Glutamatergic neuron (in vitro differentiated cells): ENCODE data around the gene PYGB. TPM values are rescaled to one million over a fixed set of nuclear protein-coding genes. Genes with fewer than 3 reads are reported as not detected.

Source experiments
- DNase-seq: peaks from one replicate; pipeline ENCODE4 v3.0.0; 2022
- H3K27ac Mint-ChIP-seq: one replicate; pipeline ENCODE4 v1.8.0; 2020; ENCODE audit warnings: mild to moderate bottlenecking, mixed read lengths, inconsistent platforms; ENCODE audit not compliant: unreplicated experiment
- H3K27me3 Mint-ChIP-seq: one replicate; pipeline ENCODE4 v1.8.0; 2020; ENCODE audit warnings: mild to moderate bottlenecking, moderate library complexity, mixed read lengths, inconsistent platforms; ENCODE audit not compliant: unreplicated experiment
- H3K36me3 Mint-ChIP-seq: one replicate; pipeline ENCODE4 v1.8.0; 2020; ENCODE audit warnings: mild to moderate bottlenecking, mixed read lengths, inconsistent platforms; ENCODE audit not compliant: unreplicated experiment
- H3K4me1 Mint-ChIP-seq: one replicate; pipeline ENCODE4 v1.8.0; 2020; ENCODE audit warnings: mild to moderate bottlenecking, low read depth, mixed read lengths, inconsistent platforms; ENCODE audit not compliant: unreplicated experiment
- H3K4me3 Mint-ChIP-seq: one replicate; pipeline ENCODE4 v1.8.0; 2020; ENCODE audit warnings: mild to moderate bottlenecking, mixed read lengths, inconsistent platforms; ENCODE audit not compliant: unreplicated experiment
- H3K9me3 Mint-ChIP-seq: one replicate; pipeline ENCODE4 v1.8.0; 2020; ENCODE audit warnings: mild to moderate bottlenecking, moderate library complexity, mixed read lengths, inconsistent platforms; ENCODE audit not compliant: unreplicated experiment
- total RNA-seq: library from RNA; stranded (reverse); fragmentation: NEBNext Ultra II Directional; extraction: Animal tissue kit (Norgen Biotek cat#: 25700); gene quantifications from one replicate; pipeline ENCODE4 v1.2.1, GENCODE V29; 2021; ENCODE audit not compliant: unreplicated experiment
- TF ChIP-seq, protein P1 (sequence below): fragments of 200-600 bp; sonication (generic); IDR thresholded peaks from one replicate; pipeline ENCODE4 v1.5.0; 2021; ENCODE audit not compliant: partially characterized antibody, unreplicated experiment

PYGB gene
- total RNA-seq, 1 donor from 2014 or later, result 295 TPM

DNA sequence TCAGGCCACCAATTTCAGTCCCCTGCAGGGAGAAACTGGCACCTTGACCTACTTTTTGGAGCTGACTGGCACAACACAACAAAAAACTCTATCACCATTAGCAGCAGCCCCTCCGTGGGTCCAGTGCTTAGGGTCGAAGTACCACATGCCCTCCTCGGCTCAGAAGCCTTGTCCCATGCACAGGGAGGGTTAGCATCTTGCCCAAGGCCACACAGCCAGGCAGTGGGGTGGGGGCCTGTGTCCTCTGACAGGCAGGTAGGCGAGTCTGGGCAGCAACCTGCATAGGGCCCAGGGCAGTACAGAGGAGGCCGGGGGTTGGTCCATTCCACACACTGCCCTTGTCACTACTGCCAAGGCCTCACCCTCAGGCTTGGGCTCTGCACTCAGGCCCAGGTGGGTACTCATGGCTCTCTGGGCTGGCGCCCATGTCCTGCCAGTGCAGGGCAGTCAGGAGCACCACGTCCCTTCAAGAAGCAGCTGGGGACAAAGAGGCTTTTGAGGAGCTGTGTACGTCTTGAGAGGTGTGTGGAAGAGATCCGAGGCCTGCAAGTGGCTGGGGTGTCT lies 53.6 kb downstream of the PYGB start:
- Mint-ChIP-seq H3K4me3 (no peak overlapping the region), H3K36me3 (no peaks in the 10 kb centered on the region), H3K27ac (peak overlapping the region; percentile 23), H3K27me3 (peaks cover 25% of the 10 kb centered on the region), H3K9me3 (peaks cover 26% of the 10 kb centered on the region), H3K4me1 (peaks cover 3% of the 10 kb centered on the region)
- DNase-seq, result no peak
- TF ChIP-seq, protein P1, sequence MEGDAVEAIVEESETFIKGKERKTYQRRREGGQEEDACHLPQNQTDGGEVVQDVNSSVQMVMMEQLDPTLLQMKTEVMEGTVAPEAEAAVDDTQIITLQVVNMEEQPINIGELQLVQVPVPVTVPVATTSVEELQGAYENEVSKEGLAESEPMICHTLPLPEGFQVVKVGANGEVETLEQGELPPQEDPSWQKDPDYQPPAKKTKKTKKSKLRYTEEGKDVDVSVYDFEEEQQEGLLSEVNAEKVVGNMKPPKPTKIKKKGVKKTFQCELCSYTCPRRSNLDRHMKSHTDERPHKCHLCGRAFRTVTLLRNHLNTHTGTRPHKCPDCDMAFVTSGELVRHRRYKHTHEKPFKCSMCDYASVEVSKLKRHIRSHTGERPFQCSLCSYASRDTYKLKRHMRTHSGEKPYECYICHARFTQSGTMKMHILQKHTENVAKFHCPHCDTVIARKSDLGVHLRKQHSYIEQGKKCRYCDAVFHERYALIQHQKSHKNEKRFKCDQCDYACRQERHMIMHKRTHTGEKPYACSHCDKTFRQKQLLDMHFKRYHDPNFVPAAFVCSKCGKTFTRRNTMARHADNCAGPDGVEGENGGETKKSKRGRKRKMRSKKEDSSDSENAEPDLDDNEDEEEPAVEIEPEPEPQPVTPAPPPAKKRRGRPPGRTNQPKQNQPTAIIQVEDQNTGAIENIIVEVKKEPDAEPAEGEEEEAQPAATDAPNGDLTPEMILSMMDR, result no peak

DNA sequence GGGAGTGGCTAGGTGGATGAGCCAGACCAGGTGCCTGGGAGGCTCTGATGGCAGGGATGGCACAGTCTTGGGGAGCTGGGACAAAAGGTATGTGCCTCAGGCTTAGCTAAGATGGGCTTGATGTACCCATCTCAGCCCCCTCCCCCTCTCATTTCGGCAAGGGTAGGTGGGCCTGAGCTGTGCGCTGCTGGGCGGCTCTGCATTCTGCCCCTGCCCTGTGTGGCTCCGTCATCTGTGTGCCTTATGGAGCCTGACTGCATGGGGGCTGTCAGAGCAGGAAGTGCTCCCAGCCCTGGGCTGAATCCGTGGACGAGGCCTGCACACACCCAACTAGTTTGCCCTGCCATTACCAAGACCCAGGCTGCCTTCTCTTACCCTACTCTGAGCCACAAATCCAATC lies 54.7 kb downstream of the PYGB start:
- H3K9me3 Mint-ChIP-seq, result peaks cover 26% of the 10 kb centered on the region
- H3K4me1 Mint-ChIP-seq, result peaks cover 3% of the 10 kb centered on the region
- TF ChIP-seq, protein P1, result no peak
- H3K27ac Mint-ChIP-seq, result no peak overlapping the region
- DNase-seq, result no peak
- peaks cover 26% of the 10 kb centered on the region for H3K27me3 Mint-ChIP-seq
- H3K4me3 Mint-ChIP-seq, result no peak overlapping the region
- no peaks in the 10 kb centered on the region for H3K36me3 Mint-ChIP-seq

DNA sequence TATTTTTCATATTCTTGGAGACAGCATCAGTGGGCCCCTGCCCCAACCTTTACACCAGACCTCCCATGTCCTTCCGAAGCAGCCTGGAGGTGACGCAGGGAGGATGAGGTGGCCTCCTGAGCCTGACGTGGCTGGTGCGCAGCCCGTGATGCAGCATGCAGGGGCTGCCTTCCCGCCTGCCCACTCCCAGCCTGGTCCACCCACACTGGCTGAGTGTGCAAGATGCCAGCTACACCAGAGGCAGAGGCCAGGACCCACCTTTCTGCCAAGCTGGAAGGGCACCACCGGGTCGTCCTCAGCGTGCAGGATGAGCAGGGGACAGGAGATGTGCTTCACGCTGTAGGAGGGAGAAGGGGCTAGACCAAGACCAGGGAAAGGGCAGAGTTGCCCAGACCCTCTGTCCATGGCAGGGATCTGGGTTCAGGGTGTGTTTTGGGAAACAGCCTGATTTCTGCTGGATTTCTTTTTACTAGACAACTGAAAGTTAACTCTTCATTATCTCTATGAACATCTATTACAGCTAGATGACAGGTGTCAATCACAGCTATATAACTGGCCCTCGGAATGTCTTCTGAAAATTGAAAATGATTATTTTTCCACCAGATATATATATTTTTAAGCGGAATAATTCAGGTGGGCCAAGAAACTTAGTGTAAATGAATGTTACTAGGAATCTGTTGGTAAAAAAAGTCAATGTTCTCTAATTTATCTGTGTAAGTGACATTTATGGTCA lies 55.6 kb downstream of the PYGB start:
- peaks cover 3% of the 10 kb centered on the region for H3K4me1 Mint-ChIP-seq
- peaks cover 19% of the 10 kb centered on the region for H3K27me3 Mint-ChIP-seq
- DNase-seq, result no peak
- H3K36me3 Mint-ChIP-seq, result no peaks in the 10 kb centered on the region
- H3K4me3 Mint-ChIP-seq, result no peak overlapping the region
- no peak overlapping the region for H3K27ac Mint-ChIP-seq
- TF ChIP-seq, protein P1, result no peak
- peaks cover 20% of the 10 kb centered on the region for H3K9me3 Mint-ChIP-seq

DNA sequence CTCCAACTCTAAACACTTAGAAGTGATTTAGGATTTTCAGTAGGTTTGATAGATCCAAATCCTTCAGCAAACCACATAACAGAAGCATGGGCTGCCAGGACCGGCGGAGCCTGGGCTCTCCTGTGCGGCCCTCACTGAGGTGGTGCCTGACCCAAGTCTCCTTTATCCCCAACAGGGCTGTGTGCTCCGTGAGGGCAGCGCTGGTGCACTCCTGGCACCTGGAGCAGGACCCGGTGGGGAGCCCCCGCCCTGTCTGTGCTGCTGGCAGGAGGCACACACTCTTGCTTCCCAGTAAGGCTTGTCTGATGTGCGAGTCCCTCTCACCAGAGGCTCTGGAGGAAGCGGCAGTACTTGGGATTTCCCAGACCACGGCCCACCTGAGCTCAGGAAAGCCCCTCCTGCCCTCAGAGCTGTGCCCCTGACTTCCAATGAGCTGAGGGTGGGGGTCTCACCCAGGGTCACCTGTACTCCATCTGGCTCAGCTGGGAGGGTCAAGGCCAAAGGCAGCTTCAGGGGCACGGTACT lies 56.2 kb downstream of the PYGB start:
- no peaks in the 10 kb centered on the region for H3K36me3 Mint-ChIP-seq
- H3K4me3 Mint-ChIP-seq, result no peak overlapping the region
- TF ChIP-seq, protein P1, result no peak

More for the DNA sequence above, 56.2 kb downstream of the PYGB start:
- Mint-ChIP-seq H3K27me3 (peaks cover 15% of the 10 kb centered on the region), H3K27ac (no peak overlapping the region), H3K4me1 (peaks cover 4% of the 10 kb centered on the region), H3K9me3 (peaks cover 18% of the 10 kb centered on the region)
- DNase-seq, result no peak
